SU-DHL-6 (cell line): ENCODE measurements around the gene ANXA3.

Experiments used
- H2AFZ ChIP-seq: fragments of 200-600 bp; sonication (generic); 2 replicates; pipeline ENCODE4 v1.6.1; 2014; ENCODE audit warnings: low read depth, mild to moderate bottlenecking, moderate library complexity, mixed read lengths, antibody characterized with exemption, low read length; ENCODE audit not compliant: severe bottlenecking
- H3F3A ChIP-seq: fragments of 200-600 bp; shearing (Covaris generic); 2 replicates; pipeline ENCODE4 v1.6.0; 2016; ENCODE audit warnings: antibody characterized with exemption, mild to moderate bottlenecking; ENCODE audit not compliant: insufficient read depth
- H3K27ac ChIP-seq: fragments of 200-600 bp; sonication (generic); 2 replicates; pipeline ENCODE4 v1.5.1; 2016; ENCODE audit warnings: low read depth, mild to moderate bottlenecking, low read length, moderate library complexity, mixed read lengths
- H3K27me3 ChIP-seq: fragments of 200-600 bp; sonication (generic), shearing (Covaris generic); 2 replicates; pipeline ENCODE4 v1.6.0; 2014; ENCODE audit warnings: mild to moderate bottlenecking, low read length
- H3K36me3 ChIP-seq: fragments of 200-600 bp; sonication (generic); 2 replicates; pipeline ENCODE4 v1.6.1; 2014; ENCODE audit warnings: mild to moderate bottlenecking, low read length, mixed read lengths
- H3K4me2 ChIP-seq: fragments of 300-600, 200-600 bp; shearing (Covaris generic), sonication (generic); 2 replicates; pipeline ENCODE4 v1.6.0; 2014; ENCODE audit warnings: low read length, low read depth, mild to moderate bottlenecking; ENCODE audit not compliant: poor library complexity, severe bottlenecking
- H3K4me3 ChIP-seq: fragments of 200-600 bp; sonication (generic); 2 replicates; pipeline ENCODE4 v1.5.1; 2014; ENCODE audit warnings: antibody characterized with exemption, low read length, mild to moderate bottlenecking, mixed read lengths; ENCODE audit not compliant: insufficient read depth, poor library complexity, severe bottlenecking
- H3K79me2 ChIP-seq: fragments of 200-600 bp; sonication (generic); 2 replicates; pipeline ENCODE4 v1.6.1; 2014; ENCODE audit warnings: mild to moderate bottlenecking, low read length, moderate library complexity; ENCODE audit not compliant: insufficient read depth
- H3K9ac ChIP-seq: fragments of 200-600 bp; sonication (generic); 2 replicates; pipeline ENCODE4 v1.7.0; 2014; ENCODE audit warnings: mild to moderate bottlenecking, low read length
- H3K9me2 ChIP-seq: fragments of 200-600 bp; sonication (generic); replicated peaks from 2 replicates; pipeline ENCODE4 v1.6.1; 2014; ENCODE audit warnings: low read length; ENCODE audit not compliant: insufficient read depth
- H3K9me3 ChIP-seq: fragments of 200-600 bp; sonication (generic); 2 replicates; pipeline ENCODE4 v1.6.1; 2014; ENCODE audit warnings: low read length, mixed read lengths; ENCODE audit not compliant: insufficient read depth
- H4K20me1 ChIP-seq: fragments of 200-600 bp; sonication (generic); 2 replicates; pipeline ENCODE4 v1.6.1; 2014; ENCODE audit warnings: low read depth, mild to moderate bottlenecking, antibody characterized with exemption, low read length, moderate library complexity, mixed read lengths
- CTCF ChIP-seq: fragments of 200-600 bp; sonication (generic); IDR thresholded peaks from one replicate; pipeline ENCODE4 v1.5.1; 2017; ENCODE audit warnings: antibody characterized with exemption, mild to moderate bottlenecking, low read length, moderate library complexity; ENCODE audit not compliant: insufficient read depth, poor library complexity, severe bottlenecking
- EZH2phosphoT487 ChIP-seq: fragments of 200-600 bp; sonication (generic), shearing (Covaris generic); conservative IDR thresholded peaks from 2 replicates; pipeline ENCODE4 v1.6.1; 2018; ENCODE audit warnings: mild to moderate bottlenecking, antibody characterized with exemption, low read length, moderate library complexity, mixed read lengths

The ANXA3 gene

GRCh38 chr4:78603384-78603783 is 51.8 kb downstream of the ANXA3 start:
- H3K9me2 ChIP-seq, result no peaks in the 10 kb centered on the region
- no peaks in the 10 kb centered on the region for H3F3A ChIP-seq
- H3K79me2 ChIP-seq, result no peaks in the 10 kb centered on the region
- TF ChIP-seq EZH2phosphoT487, result no peak
- no peak for TF ChIP-seq CTCF
- no peak overlapping the region for H3K4me2 ChIP-seq
- no peaks in the 10 kb centered on the region for H3K27me3 ChIP-seq
- H3K4me3 ChIP-seq, result no peak overlapping the region
- no peak overlapping the region for H3K9ac ChIP-seq
- H3K27ac ChIP-seq, result no peak overlapping the region
- no peaks in the 10 kb centered on the region for H3K36me3 ChIP-seq
- H4K20me1 ChIP-seq, result no peaks in the 10 kb centered on the region
- no peak overlapping the region for H2AFZ ChIP-seq
- H3K9me3 ChIP-seq, result no peaks in the 10 kb centered on the region

GRCh38 chr4:78604988-78605387 is 53.4 kb downstream of the ANXA3 start:
- no peaks in the 10 kb centered on the region for H3K79me2 ChIP-seq
- no peak overlapping the region for H3K4me2 ChIP-seq
- no peaks in the 10 kb centered on the region for H3K36me3 ChIP-seq

GRCh38 chr4:78606035-78606434 is 54.5 kb downstream of the ANXA3 start:
- Histone ChIP-seq H3K4me2 (no peak overlapping the region), H3K27ac (no peak overlapping the region), H3K79me2 (no peaks in the 10 kb centered on the region), H4K20me1 (no peaks in the 10 kb centered on the region), H3F3A (no peaks in the 10 kb centered on the region), H3K27me3 (no peaks in the 10 kb centered on the region), H3K9me3 (no peaks in the 10 kb centered on the region), H3K36me3 (no peaks in the 10 kb centered on the region), H3K9me2 (no peaks in the 10 kb centered on the region), H3K4me3 (no peak overlapping the region), H3K9ac (no peak overlapping the region), H2AFZ (no peak overlapping the region)
- TF ChIP-seq CTCF (no peak), EZH2phosphoT487 (no peak)

More at GRCh38 chr4:78604988-78605387, 53.4 kb downstream of the ANXA3 start:
- no peaks in the 10 kb centered on the region for H4K20me1 ChIP-seq
- H3K27ac ChIP-seq, result no peak overlapping the region
- no peaks in the 10 kb centered on the region for H3F3A ChIP-seq
- no peaks in the 10 kb centered on the region for H3K9me2 ChIP-seq
- no peak overlapping the region for H3K4me3 ChIP-seq
- no peak overlapping the region for H3K9ac ChIP-seq
- no peaks in the 10 kb centered on the region for H3K27me3 ChIP-seq
- TF ChIP-seq EZH2phosphoT487 (no peak), CTCF (no peak)
- no peaks in the 10 kb centered on the region for H3K9me3 ChIP-seq
- H2AFZ ChIP-seq, result no peak overlapping the region
